H1 (cell line): ENCODE data around the gene PTDSS2.

Source experiments
- POLR2A ChIP-seq, 2 experiments: IDR thresholded peaks; 1 replicate in 1 of 2; 2 replicates in 1 of 2; pipeline ENCODE4 v1.6.1; 2011; ENCODE audit warnings: low read depth in 2 of 2, low read length in 2 of 2, mild to moderate bottlenecking in 2 of 2; ENCODE audit errors: control extremely low read depth in 1 of 2
- POLR2AphosphoS5 ChIP-seq: IDR thresholded peaks from 2 replicates; pipeline ENCODE4 v1.6.1; 2011; ENCODE audit warnings: low read depth, low read length
- TAF1 ChIP-seq: IDR thresholded peaks from 2 replicates; pipeline ENCODE4 v1.6.1; 2011; ENCODE audit warnings: mild to moderate bottlenecking, low read depth, low read length
- TF ChIP-seq, protein P1 (sequence below), 3 experiments: IDR thresholded peaks; 1 replicate in 2 of 3; 2 replicates in 1 of 3; pipeline versions ENCODE4 v1.5.1 to v1.6.1; 2011; ENCODE audit warnings: low read length in 3 of 3, mild to moderate bottlenecking in 3 of 3, inconsistent platforms in 2 of 3, low read depth in 1 of 3, moderate library complexity in 1 of 3; ENCODE audit not compliant: insufficient read depth in 1 of 3; ENCODE audit errors: control extremely low read depth in 1 of 3

DNA sequence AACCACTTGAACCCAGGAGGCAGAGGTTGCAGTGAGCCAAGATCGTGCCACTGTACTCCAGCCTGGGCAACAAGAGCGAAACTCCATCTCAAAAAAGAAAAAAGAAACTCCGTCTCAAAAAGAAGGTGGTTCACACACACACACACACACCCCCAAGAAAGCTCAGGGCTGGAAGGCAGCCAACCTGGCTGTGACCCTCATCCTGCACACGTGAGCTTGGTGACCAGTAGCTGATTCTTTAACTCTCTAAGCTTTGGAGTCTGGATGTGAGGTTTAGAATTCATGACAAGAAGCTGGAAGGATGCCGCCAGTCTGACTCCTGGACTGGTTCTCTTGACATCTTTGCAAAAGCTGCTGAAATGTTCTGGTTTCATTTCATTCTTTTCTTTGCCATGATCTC is 58.9 kb downstream of the PTDSS2 start:
- TF ChIP-seq, protein P1, sequence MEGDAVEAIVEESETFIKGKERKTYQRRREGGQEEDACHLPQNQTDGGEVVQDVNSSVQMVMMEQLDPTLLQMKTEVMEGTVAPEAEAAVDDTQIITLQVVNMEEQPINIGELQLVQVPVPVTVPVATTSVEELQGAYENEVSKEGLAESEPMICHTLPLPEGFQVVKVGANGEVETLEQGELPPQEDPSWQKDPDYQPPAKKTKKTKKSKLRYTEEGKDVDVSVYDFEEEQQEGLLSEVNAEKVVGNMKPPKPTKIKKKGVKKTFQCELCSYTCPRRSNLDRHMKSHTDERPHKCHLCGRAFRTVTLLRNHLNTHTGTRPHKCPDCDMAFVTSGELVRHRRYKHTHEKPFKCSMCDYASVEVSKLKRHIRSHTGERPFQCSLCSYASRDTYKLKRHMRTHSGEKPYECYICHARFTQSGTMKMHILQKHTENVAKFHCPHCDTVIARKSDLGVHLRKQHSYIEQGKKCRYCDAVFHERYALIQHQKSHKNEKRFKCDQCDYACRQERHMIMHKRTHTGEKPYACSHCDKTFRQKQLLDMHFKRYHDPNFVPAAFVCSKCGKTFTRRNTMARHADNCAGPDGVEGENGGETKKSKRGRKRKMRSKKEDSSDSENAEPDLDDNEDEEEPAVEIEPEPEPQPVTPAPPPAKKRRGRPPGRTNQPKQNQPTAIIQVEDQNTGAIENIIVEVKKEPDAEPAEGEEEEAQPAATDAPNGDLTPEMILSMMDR (IDR thresholded peaks at IDR 0.05; ENCODE audit: control extremely low read depth in 1 of 3, insufficient read depth in 1 of 3, low read depth in 1 of 3, low read length in 3 of 3), result no peak
- TF ChIP-seq TAF1, result no peak
- no peak for TF ChIP-seq POLR2AphosphoS5
- no peak for TF ChIP-seq POLR2A (IDR thresholded peaks at IDR 0.05; ENCODE audit: control extremely low read depth in 1 of 2, low read depth in 2 of 2, low read length in 2 of 2)
